Ovary (tissue), 9 donors: ENCODE measurements around the gene PARP3. TPM values are rescaled to one million over a fixed set of nuclear protein-coding genes. Genes with fewer than 3 reads are reported as not detected.
"Not testable (repeated sequence)": the region's sequence is repeated elsewhere in the genome, so short reads cannot be mapped to it uniquely, and the experiment has no call there.

ENCODE experiments used
- DNase-seq, 5 donors: peaks; one replicate each; pipeline ENCODE4 v3.0.0-alpha.2; 2019 to 2020
- H3K27ac ChIP-seq, 2 donors: fragments of 200-600 bp; one replicate each; pipeline versions ENCODE4 v1.5.1 to v1.8.0; 2019 to 2022
- H3K27me3 ChIP-seq: fragments of 200-600 bp; one replicate; pipeline ENCODE4 v1.8.0; 2022
- H3K36me3 ChIP-seq: fragments of 200-600 bp; sonication (generic); one replicate; pipeline ENCODE4 v1.5.1; 2019
- H3K4me1 ChIP-seq: one replicate; pipeline ENCODE4 v1.8.1; 2013; ENCODE audit warnings: mild to moderate bottlenecking, moderate library complexity; ENCODE audit not compliant: insufficient read depth
- H3K4me3 ChIP-seq: fragments of 200-600 bp; sonication (generic); one replicate; pipeline ENCODE4 v1.5.1; 2017
- H3K9me3 ChIP-seq, 2 donors: fragments of 200-600 bp in 1 of 2; sonication (generic) in 1 of 2; one replicate each; pipeline versions ENCODE4 v1.5.1 to v1.8.1; 2013 to 2019; ENCODE audit warnings: mild to moderate bottlenecking in 1 of 2, moderate library complexity in 1 of 2
- EP300 ChIP-seq: sonication (generic); formaldehyde crosslinking; IDR thresholded peaks from one replicate; pipeline ENCODE4 v1.6.1; 2017; ENCODE audit warnings: antibody characterized with exemption
- POLR2A ChIP-seq: fragments of 450-650 bp; IDR thresholded peaks from one replicate; pipeline ENCODE4 v1.6.1; 2017; ENCODE audit warnings: antibody characterized with exemption, mild to moderate bottlenecking, moderate library complexity
- WGBS, 3 donors: extraction: QIAGEN DNeasy Blood & Tissue Kit in 1 of 3; methylation state at CpG; one replicate each; pipeline versions ENCODE4 v1.1.5 to v1.1.7; 2013 to 2017; 5-methylcytosine and 5-hydroxymethylcytosine counted together
- intact Hi-C, 4 donors: fragments of 100-400 bp; cut with DNase I; formaldehyde crosslinking; loops; one replicate each; pipeline versions ENCODE4 v1.11.0 to v1.15.1; 2022 to 2023
- polyA plus RNA-seq, 2 donors: library from polyadenylated mRNA; stranded (reverse); fragments of 200-250 nt in 1 of 2; fragments of 350-450 nt in 1 of 2; fragmentation: Illumina TruSeq in 1 of 2; extraction: RNeasy Lipid Tissue Mini Kit (QIAGEN cat#74804) in 1 of 2; gene quantifications; one replicate each; pipeline ENCODE4 v1.2.3, GENCODE V29; 2013 to 2014
- total RNA-seq, 7 donors: library from RNA; depleted of rRNA in 2 of 7; stranded (reverse); fragments of >200 nt in 2 of 7; fragmentation: NEBNext Ultra II Directional in 3 of 7; extraction: Animal tissue kit (Norgen Biotek cat#: 25700) in 3 of 7; gene quantifications; one replicate each; pipeline versions ENCODE4 v1.1.0 to v1.2.4, GENCODE V29; 2016 to 2023
- TF ChIP-seq, protein P1 (sequence below), 3 donors: fragments of 450-650 bp in 2 of 3; fragments of 200-600 bp in 1 of 3; IDR thresholded peaks; one replicate each; pipeline versions ENCODE4 v1.5.1 to v1.8.0; 2016 to 2022; ENCODE audit warnings: antibody characterized with exemption in 3 of 3, mild to moderate bottlenecking in 1 of 3
- donor health status: DM: no; HTN: no; CAD: no; lungs with moderate emphysema.
- donor health status: DM: no; HTN: no; CAD: no.
- donor health status: Bipolar disorder and iron deficiency.
- donor health status: DM: yes; HTN: yes; CAD: no.
- donor health status: DM: no; HTN: no; CAD: no.
- donor health status: DM: yes; HTN: yes; CAD: no.

The PARP3 gene
- total and polyA plus RNA-seq, 9 donors, result 8.2 to 19.4 (median 11.0) TPM

DNA sequence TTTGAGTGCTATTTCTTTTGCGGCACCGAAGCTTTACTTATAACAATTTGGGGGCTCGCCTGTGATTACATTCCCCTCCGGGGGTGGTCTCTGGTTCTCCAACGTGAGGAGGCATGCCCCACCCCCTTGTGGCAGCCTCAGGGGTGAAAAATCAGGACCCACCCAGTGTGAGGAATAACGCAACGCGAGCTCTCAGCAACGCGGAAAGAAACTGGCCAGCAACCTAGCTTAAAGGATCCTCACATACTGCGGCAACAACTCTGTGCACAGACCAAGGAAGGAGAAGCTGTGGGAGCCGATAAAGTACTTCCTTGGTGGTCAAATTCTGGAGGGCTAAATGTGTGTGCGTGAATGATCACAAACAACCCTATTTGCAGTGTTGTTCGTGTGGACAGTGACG is 44.8 kb upstream of the PARP3 start:
- Histone ChIP-seq H3K4me1 (no peaks in the 10 kb centered on the region), H3K9me3 (no peaks in the 10 kb centered on the region), H3K36me3 (no peaks in the 10 kb centered on the region), H3K4me3 (no peak overlapping the region), H3K27me3 (no peaks in the 10 kb centered on the region), H3K27ac (no peak overlapping the region)
- intact Hi-C loops, result no loop called here
- 86 to 88% (median 88%) methylated on average over 15 of the region's 15 CpGs for WGBS, 3 donors
- no peak for DNase-seq
- TF ChIP-seq EP300, result no peak
- TF ChIP-seq POLR2A, result no peak
- TF ChIP-seq, protein P1, sequence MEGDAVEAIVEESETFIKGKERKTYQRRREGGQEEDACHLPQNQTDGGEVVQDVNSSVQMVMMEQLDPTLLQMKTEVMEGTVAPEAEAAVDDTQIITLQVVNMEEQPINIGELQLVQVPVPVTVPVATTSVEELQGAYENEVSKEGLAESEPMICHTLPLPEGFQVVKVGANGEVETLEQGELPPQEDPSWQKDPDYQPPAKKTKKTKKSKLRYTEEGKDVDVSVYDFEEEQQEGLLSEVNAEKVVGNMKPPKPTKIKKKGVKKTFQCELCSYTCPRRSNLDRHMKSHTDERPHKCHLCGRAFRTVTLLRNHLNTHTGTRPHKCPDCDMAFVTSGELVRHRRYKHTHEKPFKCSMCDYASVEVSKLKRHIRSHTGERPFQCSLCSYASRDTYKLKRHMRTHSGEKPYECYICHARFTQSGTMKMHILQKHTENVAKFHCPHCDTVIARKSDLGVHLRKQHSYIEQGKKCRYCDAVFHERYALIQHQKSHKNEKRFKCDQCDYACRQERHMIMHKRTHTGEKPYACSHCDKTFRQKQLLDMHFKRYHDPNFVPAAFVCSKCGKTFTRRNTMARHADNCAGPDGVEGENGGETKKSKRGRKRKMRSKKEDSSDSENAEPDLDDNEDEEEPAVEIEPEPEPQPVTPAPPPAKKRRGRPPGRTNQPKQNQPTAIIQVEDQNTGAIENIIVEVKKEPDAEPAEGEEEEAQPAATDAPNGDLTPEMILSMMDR (IDR thresholded peaks at IDR 0.05), result no peak

DNA sequence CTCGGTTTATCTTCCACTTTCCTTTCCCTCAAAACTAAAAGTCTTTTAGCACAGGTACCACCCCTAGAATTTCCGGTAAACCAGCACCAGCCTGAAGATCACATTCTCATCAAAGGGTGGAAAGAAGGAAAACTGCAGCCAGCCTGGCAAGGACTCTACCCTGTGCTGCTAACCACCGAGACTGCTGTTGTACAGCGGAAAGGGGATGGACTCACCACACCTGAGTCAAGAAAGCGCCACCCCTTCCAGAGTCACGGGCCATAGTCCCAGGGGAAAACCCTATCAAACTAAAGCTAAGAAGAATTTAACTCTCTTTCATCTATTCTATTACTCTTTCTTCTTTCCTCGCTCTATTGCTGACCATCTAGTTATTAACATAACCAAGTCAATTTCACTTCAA is 42.1 kb upstream of the PARP3 start:
- H3K27me3 ChIP-seq, H3K9me3 ChIP-seq, H3K36me3 ChIP-seq, intact Hi-C loops, H3K4me1 ChIP-seq, DNase-seq, H3K27ac ChIP-seq, H3K4me3 ChIP-seq: not testable (repeated sequence)
- WGBS, 3 donors, result 72 to 78% (median 77%) methylated on average over 7 of the region's 7 CpGs

GRCh38 chr3:51902361-51902760 is 39.8 kb upstream of the PARP3 start:
- WGBS, 3 donors, result 69 to 79% (median 75%) methylated on average over 6 to 7 of the region's 7 CpGs
- H3K4me3 ChIP-seq, intact Hi-C loops: not testable (repeated sequence)

GRCh38 chr3:51904034-51904823 is 37.9 kb upstream of the PARP3 start:
- WGBS, 3 donors, result 83 to 88% (median 86%) methylated on average over 2 of the region's 2 CpGs

More at GRCh38 chr3:51902361-51902760, 39.8 kb upstream of the PARP3 start:
- not testable (repeated sequence) for H3K27ac ChIP-seq, DNase-seq, H3K9me3 ChIP-seq, H3K4me1 ChIP-seq, H3K36me3 ChIP-seq, H3K27me3 ChIP-seq

GRCh38 chr3:51908026-51908425 is 34.1 kb upstream of the PARP3 start:
- no peak overlapping the region for H3K27ac ChIP-seq
- intact Hi-C loops, result no loop called here
- H3K36me3 ChIP-seq, result no peaks in the 10 kb centered on the region
- TF ChIP-seq, protein P1 (IDR thresholded peaks at IDR 0.05), result no peak
- TF ChIP-seq POLR2A (no peak), EP300 (no peak)
- no peak overlapping the region for H3K4me3 ChIP-seq
- no peaks in the 10 kb centered on the region for H3K27me3 ChIP-seq
- WGBS, 3 donors, result 79 to 82% (median 80%) methylated on average over 4 of the region's 4 CpGs
- no peaks in the 10 kb centered on the region for H3K9me3 ChIP-seq
- no peaks in the 10 kb centered on the region for H3K4me1 ChIP-seq
- no peak for DNase-seq

More at GRCh38 chr3:51904034-51904823, 37.9 kb upstream of the PARP3 start:
- Histone ChIP-seq H3K9me3 (no peaks in the 10 kb centered on the region), H3K36me3 (no peaks in the 10 kb centered on the region), H3K27ac (no peak overlapping the region), H3K4me3 (no peak overlapping the region), H3K27me3 (no peaks in the 10 kb centered on the region), H3K4me1 (no peaks in the 10 kb centered on the region)
- DNase-seq, result no peak
- TF ChIP-seq, protein P1 (IDR thresholded peaks at IDR 0.05), result no peak
- TF ChIP-seq EP300, result no peak
- TF ChIP-seq POLR2A, result no peak
- intact Hi-C loops, result no loop called here
